Tibial nerve (tissue), 4 donors: ENCODE data around the gene IL17B. TPM values are rescaled to one million over a fixed set of nuclear protein-coding genes. Genes with fewer than 3 reads are reported as not detected.

Experiments used
- DNase-seq, 2 donors: peaks; one replicate each; pipeline ENCODE4 v3.0.0-alpha.2; 2019; ENCODE audit warnings: low spot score in 2 of 2
- H3K27ac ChIP-seq, 4 donors: fragments of 200-600 bp; sonication (generic) in 3 of 4; one replicate each; pipeline ENCODE4 v1.5.1; 2017 to 2019; ENCODE audit warnings: mild to moderate bottlenecking in 1 of 4
- H3K27me3 ChIP-seq, 2 donors: fragments of 200-600 bp; sonication (generic) in 1 of 2; one replicate each; pipeline versions ENCODE4 v1.5.1 to v1.6.0; 2017 to 2019
- H3K36me3 ChIP-seq, 3 donors: fragments of 200-600 bp; sonication (generic); one replicate each; pipeline ENCODE4 v1.5.1; 2018 to 2019
- H3K4me1 ChIP-seq, 4 donors: fragments of 200-600 bp; sonication (generic) in 3 of 4; one replicate each; pipeline ENCODE4 v1.5.1; 2017 to 2019
- H3K4me3 ChIP-seq, 4 donors: fragments of 200-600 bp; sonication (generic) in 3 of 4; one replicate each; pipeline ENCODE4 v1.5.1; 2017 to 2019; ENCODE audit warnings: mild to moderate bottlenecking in 1 of 4, moderate library complexity in 1 of 4
- H3K9me3 ChIP-seq, 4 donors: fragments of 200-600 bp; sonication (generic) in 3 of 4; one replicate each; pipeline ENCODE4 v1.5.1; 2017 to 2019
- CTCF ChIP-seq, 5 experiments: fragments of 200-600 bp in 3 of 5; fragments of 450-650 bp in 2 of 5; sonication (generic) in 3 of 5; IDR thresholded peaks; one replicate each; pipeline ENCODE4 v1.5.1; 2016 to 2019; ENCODE audit warnings: antibody characterized with exemption in 5 of 5, mild to moderate bottlenecking in 3 of 5, moderate library complexity in 2 of 5
- EP300 ChIP-seq, 2 donors: sonication (generic); formaldehyde crosslinking; IDR thresholded peaks; one replicate each; pipeline ENCODE4 v1.6.1; 2017; ENCODE audit warnings: antibody characterized with exemption in 2 of 2, mild to moderate bottlenecking in 1 of 2
- POLR2A ChIP-seq, 2 donors: fragments of 450-650 bp; IDR thresholded peaks; one replicate each; pipeline ENCODE4 v1.6.1; 2017; ENCODE audit warnings: antibody characterized with exemption in 2 of 2, mild to moderate bottlenecking in 2 of 2, moderate library complexity in 2 of 2
- WGBS, 2 donors: methylation state at CpG; one replicate each; pipeline ENCODE4 v1.1.5; 2018; 5-methylcytosine and 5-hydroxymethylcytosine counted together
- total RNA-seq, 4 donors: library from RNA; depleted of rRNA; stranded (reverse); fragments of >200 nt; gene quantifications; one replicate each; pipeline ENCODE4 v1.1.0, GENCODE V29; 2016

The IL17B gene
- total RNA-seq, 4 donors from 2014 or later, result 22.8 to 109 (median 80.7) TPM

GRCh38 chr5:149409268-149409948 is 30.3 kb upstream of the IL17B start:
- no peak for DNase-seq
- 85 to 88% methylated on average over 6 of the region's 6 CpGs for WGBS, 2 donors
- H3K4me3 ChIP-seq, result peak overlapping the region in 3 of 4 donors; percentile 35 to 57 (median 50)
- H3K27ac ChIP-seq, result peak overlapping the region; percentile 22 to 90 (median 84)
- H3K4me1 ChIP-seq, result peaks cover 0 to 25% (median 0%) of the 10 kb centered on the region in 4 donors
- no peaks in the 10 kb centered on the region for H3K36me3 ChIP-seq
- TF ChIP-seq CTCF (IDR thresholded peaks at IDR 0.05), result no peak
- TF ChIP-seq POLR2A (IDR thresholded peaks at IDR 0.05), result no peak
- TF ChIP-seq EP300 (IDR thresholded peaks at IDR 0.05), result no peak
- no peaks in the 10 kb centered on the region for H3K27me3 ChIP-seq
- no peaks in the 10 kb centered on the region for H3K9me3 ChIP-seq

- 68 to 74% methylated on average over 12 of the region's 12 CpGs for WGBS, 2 donors
- no peaks in the 10 kb centered on the region for H3K9me3 ChIP-seq
- peaks cover 0 to 25% (median 0%) of the 10 kb centered on the region in 4 donors for H3K4me1 ChIP-seq
- H3K27me3 ChIP-seq, result no peaks in the 10 kb centered on the region
- peak overlapping the region; percentile 22 to 90 (median 84) for H3K27ac ChIP-seq
- peak overlapping the region; percentile 35 to 57 (median 48) for H3K4me3 ChIP-seq
- no peaks in the 10 kb centered on the region for H3K36me3 ChIP-seq
- TF ChIP-seq CTCF (IDR thresholded peaks at IDR 0.05), result no peak
- TF ChIP-seq POLR2A (IDR thresholded peaks at IDR 0.05), result no peak
- TF ChIP-seq EP300 (IDR thresholded peaks at IDR 0.05), result no peak
- no peak for DNase-seq
These were observed 29.4 kb upstream of the IL17B start for GRCh38 chr5:149408252-149409099.

- no peak for DNase-seq
- no peak for TF ChIP-seq POLR2A (IDR thresholded peaks at IDR 0.05)
- TF ChIP-seq EP300 (IDR thresholded peaks at IDR 0.05), result no peak
- TF ChIP-seq CTCF (IDR thresholded peaks at IDR 0.05), result no peak
- peaks cover 0 to 21% (median 0%) of the 10 kb centered on the region in 4 donors for H3K4me1 ChIP-seq
- no peaks in the 10 kb centered on the region for H3K36me3 ChIP-seq
- peak overlapping the region; percentile 35 to 57 (median 48) for H3K4me3 ChIP-seq
- H3K9me3 ChIP-seq, result no peaks in the 10 kb centered on the region
- peak overlapping the region; percentile 73 to 90 (median 84) for H3K27ac ChIP-seq
- no peaks in the 10 kb centered on the region for H3K27me3 ChIP-seq
- 45 to 48% methylated on average over 11 of the region's 11 CpGs for WGBS, 2 donors
These were observed 28.5 kb upstream of the IL17B start for GRCh38 chr5:149407323-149408251.

GRCh38 chr5:149406979-149407306 is 27.9 kb upstream of the IL17B start:
- Histone ChIP-seq H3K9me3 (no peaks in the 10 kb centered on the region), H3K36me3 (no peaks in the 10 kb centered on the region), H3K4me3 (peak overlapping the region; percentile 35 to 57 (median 48)), H3K27me3 (no peaks in the 10 kb centered on the region), H3K27ac (peak overlapping the region; percentile 73 to 90 (median 84)), H3K4me1 (peaks cover 0 to 14% (median 0%) of the 10 kb centered on the region in 4 donors)
- 21 to 52% methylated on average over 1 to 4 of the region's 4 CpGs for WGBS, 2 donors
- DNase-seq, result no peak
- TF ChIP-seq CTCF (IDR thresholded peaks at IDR 0.05), result no peak
- no peak for TF ChIP-seq EP300 (IDR thresholded peaks at IDR 0.05)
- no peak for TF ChIP-seq POLR2A (IDR thresholded peaks at IDR 0.05)
